GM18907 (cell line): ENCODE results near the gene NPR2.
A peak's percentile ranks its signal among the peaks of the same experiment; 100 is the strongest.

Experiments
- ATAC-seq: cut with Tn5 transposase; IDR thresholded peaks from one replicate; pipeline ENCODE4 v1.9.1; 2021; ENCODE audit warnings: mild to moderate bottlenecking, moderate library complexity; ENCODE audit not compliant: unreplicated experiment

Gene NPR2

GRCh38 chr9:35798658-35799374 is 7.4 kb downstream of the NPR2 start:
- no peak for ATAC-seq

GRCh38 chr9:35800530-35800929 is 9.1 kb downstream of the NPR2 start:
- no peak for ATAC-seq

GRCh38 chr9:35801328-35802128 is 10.1 kb downstream of the NPR2 start:
- ATAC-seq = no peak

GRCh38 chr9:35806101-35806500 is 14.7 kb downstream of the NPR2 start:
- ATAC-seq = no peak

GRCh38 chr9:35808433-35808832 is 17.0 kb downstream of the NPR2 start:
- ATAC-seq = no peak

GRCh38 chr9:35810122-35810521 is 18.7 kb downstream of the NPR2 start:
- ATAC-seq = no peak

- ATAC-seq = no peak
Measured at GRCh38 chr9:35811381-35812024, 20.1 kb downstream of the NPR2 start.

- peak; percentile 59 for ATAC-seq
Measured at GRCh38 chr9:35812025-35812602, 20.7 kb downstream of the NPR2 start, which contains the start of gene SPAG8. Gene SPAG8, minus strand, starts transcription at chr9:35812262. Its CDS starts 115 bp downstream, at chr9:35812147.

GRCh38 chr9:35813434-35814105 is 22.2 kb downstream of the NPR2 start:
- no peak for ATAC-seq

GRCh38 chr9:35814106-35814840 is 22.9 kb downstream of the NPR2 start:
- peak; percentile 35 for ATAC-seq

GRCh38 chr9:35814841-35815543 is 23.6 kb downstream of the NPR2 start, which contains the start of gene HINT2:
Gene HINT2, minus strand, starts transcription at chr9:35815042. Its CDS starts 63 bp downstream, at chr9:35814979.
- ATAC-seq = peak; percentile 73

GRCh38 chr9:35816708-35817107 is 25.3 kb downstream of the NPR2 start:
- no peak for ATAC-seq

- no peak for ATAC-seq
Measured at GRCh38 chr9:35818341-35818740, 26.9 kb downstream of the NPR2 start.

GRCh38 chr9:35820076-35820475 is 28.7 kb downstream of the NPR2 start:
- ATAC-seq = no peak

- no peak for ATAC-seq
Measured at GRCh38 chr9:35822926-35823325, 31.5 kb downstream of the NPR2 start.

GRCh38 chr9:35826071-35826701 is 34.8 kb downstream of the NPR2 start:
- peak; percentile 62 for ATAC-seq

- ATAC-seq = no peak
Measured at GRCh38 chr9:35827486-35827885, 36.1 kb downstream of the NPR2 start.

- peak; percentile 3 for ATAC-seq
Measured at GRCh38 chr9:35828716-35829083, 37.3 kb downstream of the NPR2 start, which contains the start of gene FAM221B. Gene FAM221B, minus strand, starts transcription at chr9:35828732. Its CDS starts 2,571 bp downstream, at chr9:35826161.
